A549 (cell line): ENCODE data around the gene TMEM43. TPM values are rescaled to one million over a fixed set of nuclear protein-coding genes. Genes with fewer than 3 reads are reported as not detected.

Experiments
- ATAC-seq, 2 experiments: fragments of 200-7000 bp in 1 of 2; fragments of >200 bp in 1 of 2; cut with Nextera tagmentation in 1 of 2; cut with Tn5 transposase in 1 of 2; 3 replicates each; pipeline versions ENCODE4 v1.8.0 to v1.9.1; 2018 to 2020; ENCODE audit warnings: mild to moderate bottlenecking in 1 of 2, moderate library complexity in 1 of 2
- CTCF ChIA-PET: fragments of 300-600 bp; sonication (Branson Sonifier 250); formaldehyde crosslinking; extraction: SDS; loops from one replicate; lab custom pipeline; 2021; ENCODE audit warnings: antibody characterized with exemption, inconsistent platforms; lab: Yijun Ruan, JAX
- POLR2A ChIA-PET: fragments of 350-600 bp; formaldehyde crosslinking; extraction: SDS; loops from one replicate; lab custom pipeline; 2021; ENCODE audit warnings: antibody characterized with exemption, inconsistent platforms; lab: Yijun Ruan, JAX
- DNase-seq, 2 experiments: peaks; one replicate each; pipeline versions ENCODE4 v3.0.0 to v3.0.0-alpha.2; 2011 to 2016; ENCODE audit warnings: low read depth in 1 of 2, low spot score in 1 of 2
- FAIRE-seq: peaks from 2 replicates; lab custom pipeline; 2011; peaks lifted over from hg19 to GRCh38; lab: Jason Lieb, UNC
- H3K27ac ChIP-seq, 2 experiments: fragments of >200 bp; sonication (Bioruptor Twin); formaldehyde crosslinking; 3 replicates each; pipeline ENCODE4 v1.5.1; 2016 to 2017
- H3K4me1 ChIP-seq: fragments of >200 bp; sonication (Bioruptor Twin); formaldehyde crosslinking; 3 replicates; pipeline ENCODE4 v1.6.1; 2016
- H3K4me2 ChIP-seq: fragments of >200 bp; sonication (Bioruptor Twin); formaldehyde crosslinking; 3 replicates; pipeline ENCODE4 v1.6.1; 2016
- H3K4me3 ChIP-seq: fragments of >200 bp; sonication (Bioruptor Twin); formaldehyde crosslinking; 3 replicates; pipeline ENCODE4 v1.5.1; 2016
- H3K9me3 ChIP-seq: fragments of >200 bp; sonication (Bioruptor Twin); formaldehyde crosslinking; 3 replicates; pipeline ENCODE4 v1.6.1; 2016
- CEBPB ChIP-seq, 2 experiments: fragments of >200 bp in 1 of 2; sonication (Bioruptor Twin) in 1 of 2; formaldehyde crosslinking in 1 of 2; IDR thresholded peaks; 2 replicates each; pipeline ENCODE4 v1.6.1; 2012 to 2016
- EP300 ChIP-seq, 2 experiments: fragments of >200 bp; sonication (Bioruptor Twin); formaldehyde crosslinking; IDR thresholded peaks; 2 replicates in 1 of 2; 3 replicates in 1 of 2; pipeline ENCODE4 v1.6.1; 2016 to 2017
- RFX5 ChIP-seq: fragments of 450-650 bp; IDR thresholded peaks from 2 replicates; pipeline ENCODE4 v1.7.1; 2014; ENCODE audit warnings: antibody characterized with exemption, mild to moderate bottlenecking, moderate library complexity
- RNF2 ChIP-seq: fragments of 200-600 bp; sonication (generic); IDR thresholded peaks from 2 replicates; pipeline ENCODE4 v1.6.1; 2016; ENCODE audit warnings: low read depth, mild to moderate bottlenecking, antibody characterized with exemption, moderate library complexity, borderline replicate concordance
- WGBS: methylation state at CpG from one replicate; pipeline ENCODE4 v1.1.6; 2017; ENCODE audit errors: missing lambda C conversion rate; 5-methylcytosine and 5-hydroxymethylcytosine counted together
- polyA plus RNA-seq, 4 experiments: library from polyadenylated mRNA; depleted of rRNA in 3 of 4; stranded (reverse); fragments of >200 nt; fragmentation: RNase III in 1 of 4; extraction: RNeasy Plus Mini Kit Qiagen cat#74134 plus additional on column Dnase treatment in 1 of 4; gene quantifications; 2 replicates in 3 of 4; 3 replicates in 1 of 4; pipeline ENCODE4 v1.2.3, GENCODE V29; 2011 to 2017
- TF ChIP-seq, protein P1 (sequence below): fragments of >200 bp; sonication (Bioruptor Twin); formaldehyde crosslinking; IDR thresholded peaks from 3 replicates; pipeline ENCODE4 v1.5.1; 2016
- TF ChIP-seq, protein P2 (sequence below): fragments of 250-450 bp; sonication (Bioruptor Pico); IDR thresholded peaks from 2 replicates; pipeline ENCODE4 v1.5.0; 2021; ENCODE audit warnings: mild to moderate bottlenecking, moderate library complexity, borderline replicate concordance

Gene TMEM43
- polyA plus RNA-seq, 2 of the 4 experiments (the other 2 are of a cell fraction), result 41.1 to 79.0 TPM

DNA sequence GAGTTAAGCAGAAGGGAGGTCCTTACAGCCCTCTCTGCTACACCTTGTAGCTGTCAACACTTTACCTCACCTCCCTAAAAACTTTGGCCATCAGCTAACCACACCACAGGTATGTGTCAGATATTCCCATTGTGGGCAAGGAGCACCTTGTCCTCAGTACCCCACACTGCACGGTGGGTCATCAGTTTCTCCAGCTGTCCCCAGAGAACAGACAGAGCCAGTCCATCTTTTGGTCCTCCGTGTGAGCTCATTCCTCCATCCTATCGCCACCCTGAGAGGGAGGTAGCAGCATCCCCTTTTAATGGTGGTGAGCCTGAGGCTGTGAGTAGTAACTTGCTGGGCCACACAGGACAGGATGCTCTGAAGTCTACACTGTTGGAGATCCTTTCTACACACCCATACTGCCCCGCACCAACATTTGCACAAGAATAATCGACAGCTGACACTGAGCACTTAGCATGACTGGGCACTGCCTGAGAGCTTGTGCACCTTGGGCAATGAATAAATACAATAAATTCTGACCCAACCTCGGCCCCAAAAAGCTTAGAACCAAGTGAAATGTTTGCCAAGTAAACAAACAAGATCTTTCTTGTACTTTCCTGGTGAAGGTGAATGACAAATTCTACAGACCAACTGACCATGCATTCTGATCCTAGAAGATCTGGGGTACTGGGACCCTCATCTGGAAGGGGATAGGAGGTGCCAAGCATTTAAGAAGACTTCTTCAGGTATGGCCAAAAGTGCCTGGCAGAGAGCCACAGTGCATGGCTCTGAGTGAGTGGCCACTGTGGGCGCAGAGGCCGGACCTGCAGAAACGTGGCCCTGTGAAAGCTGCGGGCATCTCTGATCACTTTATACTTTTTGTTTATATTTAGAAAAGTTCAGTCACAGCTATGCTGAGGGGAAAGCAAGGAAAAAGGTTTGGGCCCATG lies 7.1 kb upstream of the TMEM43 start (continued):
- TF ChIP-seq, protein P1, sequence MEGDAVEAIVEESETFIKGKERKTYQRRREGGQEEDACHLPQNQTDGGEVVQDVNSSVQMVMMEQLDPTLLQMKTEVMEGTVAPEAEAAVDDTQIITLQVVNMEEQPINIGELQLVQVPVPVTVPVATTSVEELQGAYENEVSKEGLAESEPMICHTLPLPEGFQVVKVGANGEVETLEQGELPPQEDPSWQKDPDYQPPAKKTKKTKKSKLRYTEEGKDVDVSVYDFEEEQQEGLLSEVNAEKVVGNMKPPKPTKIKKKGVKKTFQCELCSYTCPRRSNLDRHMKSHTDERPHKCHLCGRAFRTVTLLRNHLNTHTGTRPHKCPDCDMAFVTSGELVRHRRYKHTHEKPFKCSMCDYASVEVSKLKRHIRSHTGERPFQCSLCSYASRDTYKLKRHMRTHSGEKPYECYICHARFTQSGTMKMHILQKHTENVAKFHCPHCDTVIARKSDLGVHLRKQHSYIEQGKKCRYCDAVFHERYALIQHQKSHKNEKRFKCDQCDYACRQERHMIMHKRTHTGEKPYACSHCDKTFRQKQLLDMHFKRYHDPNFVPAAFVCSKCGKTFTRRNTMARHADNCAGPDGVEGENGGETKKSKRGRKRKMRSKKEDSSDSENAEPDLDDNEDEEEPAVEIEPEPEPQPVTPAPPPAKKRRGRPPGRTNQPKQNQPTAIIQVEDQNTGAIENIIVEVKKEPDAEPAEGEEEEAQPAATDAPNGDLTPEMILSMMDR, result no peak

DNA sequence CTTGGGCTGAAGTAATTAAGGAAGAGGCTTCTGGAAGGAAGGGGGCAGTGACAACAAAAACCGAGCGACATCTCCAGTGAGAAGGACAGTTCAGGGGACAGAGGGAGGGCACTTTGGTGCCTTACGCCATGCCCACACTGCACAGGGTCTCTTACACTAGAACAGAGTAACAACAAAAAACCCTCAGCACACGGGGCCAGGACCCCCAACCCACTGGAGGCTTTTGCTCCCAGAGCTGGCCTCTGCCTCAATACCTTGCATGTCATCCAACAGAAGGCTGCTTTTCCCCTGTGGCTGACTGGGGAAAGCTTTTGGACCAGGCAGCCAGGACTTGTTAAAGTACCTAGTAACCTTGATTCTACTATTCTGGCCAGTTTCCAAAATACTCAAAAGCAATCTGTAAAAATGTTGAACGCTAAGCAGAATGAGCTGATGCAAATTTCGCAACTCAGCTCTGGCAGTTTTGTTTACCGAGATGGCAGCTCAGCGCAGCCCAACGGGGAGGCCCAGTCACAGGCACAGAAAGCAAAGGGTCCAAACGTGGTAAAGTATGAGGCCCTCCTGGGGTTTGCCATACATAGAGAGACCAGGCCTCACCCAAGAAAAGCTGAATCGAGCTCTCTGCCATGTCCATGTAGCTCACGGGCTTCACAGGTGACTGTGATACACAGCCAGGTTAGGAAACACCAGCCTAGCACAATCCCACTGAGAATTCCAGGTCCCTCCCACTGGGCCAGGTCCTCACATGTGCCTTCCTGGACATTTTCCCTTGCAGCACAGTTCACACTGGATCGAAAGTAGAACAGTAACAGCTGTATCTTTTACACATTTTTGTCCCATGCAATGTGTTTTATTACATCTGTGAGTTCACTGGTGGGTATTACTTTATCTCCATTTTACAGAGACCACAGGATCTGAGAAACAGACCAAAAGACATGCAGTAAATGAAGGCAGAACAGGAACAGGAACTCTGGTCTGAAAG lies 6.2 kb upstream of the TMEM43 start:
- peak overlapping the region in 1 of 2 experiments; percentile 54; a peak in 2 of 6 replicates for H3K27ac ChIP-seq
- H3K9me3 ChIP-seq, result no peaks in the 10 kb centered on the region
- peaks cover 25% of the 10 kb centered on the region for H3K4me1 ChIP-seq
- no peak for FAIRE-seq
- H3K4me2 ChIP-seq, result peak overlapping the region; percentile 40
- peak in 1 of 2 experiments; percentile 26 for DNase-seq
- CTCF ChIA-PET, result interaction anchor here (0.8 to 1.8 kb wide), 6 partner anchors 26 to 461 kb away, joined by 3 to 6 read pairs (median 4); no protein-coding TSS in a partner anchor
- POLR2A ChIA-PET, result interaction anchor here (1.1 kb wide), 1 partner anchor 60 kb away, joined by 3 read pairs; the partner anchor contains the start of gene LSM3
- 65% methylated on average over 13 of the region's 13 CpGs for WGBS
- ATAC-seq, result no peak; a peak in 1 of 6 replicates
- TF ChIP-seq CEBPB (IDR thresholded peaks at IDR 0.05), result peak; percentile 63 to 78; a peak in 3 of 4 replicates
- TF ChIP-seq, protein P1, result no peak
- H3K4me3 ChIP-seq, result no peak overlapping the region

DNA sequence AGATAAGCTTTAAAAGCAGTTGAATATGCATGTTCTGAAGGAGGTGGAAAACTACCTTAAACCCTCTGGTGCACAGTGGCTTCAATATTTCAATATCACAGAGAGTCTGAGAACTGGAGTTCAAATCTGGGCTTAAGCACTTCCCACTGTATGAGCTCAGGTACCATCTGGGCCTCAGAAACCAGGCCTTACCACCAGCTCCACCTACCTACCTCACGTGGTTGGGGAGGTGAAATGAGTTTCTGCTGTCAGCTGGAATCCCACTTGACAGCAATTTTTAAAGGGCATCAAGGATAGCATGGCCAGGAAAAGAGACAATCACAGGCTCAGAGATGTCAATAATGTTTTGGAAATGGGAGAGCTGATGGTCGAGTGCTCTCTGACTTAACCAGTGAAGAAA lies 5.2 kb upstream of the TMEM43 start:
- ChIA-PET POLR2A (interaction anchor here (1.1 kb wide), 1 partner anchor 59 kb away, joined by 3 read pairs; the partner anchor contains the start of gene LSM3), CTCF (interaction anchor here (0.8 to 1.8 kb wide), 4 partner anchors 142 to 462 kb away, joined by 3 to 6 read pairs (median 4); no protein-coding TSS in a partner anchor)
- 90% methylated on average over 2 of the region's 2 CpGs for WGBS
- no peaks in the 10 kb centered on the region for H3K9me3 ChIP-seq
- FAIRE-seq (no peak), DNase-seq (no peak), ATAC-seq (no peak)
- H3K4me3 ChIP-seq, result no peak overlapping the region
- H3K27ac ChIP-seq, result no peak overlapping the region
- H3K4me1 ChIP-seq, result peaks cover 25% of the 10 kb centered on the region
- H3K4me2 ChIP-seq, result no peak overlapping the region
- TF ChIP-seq, protein P2, sequence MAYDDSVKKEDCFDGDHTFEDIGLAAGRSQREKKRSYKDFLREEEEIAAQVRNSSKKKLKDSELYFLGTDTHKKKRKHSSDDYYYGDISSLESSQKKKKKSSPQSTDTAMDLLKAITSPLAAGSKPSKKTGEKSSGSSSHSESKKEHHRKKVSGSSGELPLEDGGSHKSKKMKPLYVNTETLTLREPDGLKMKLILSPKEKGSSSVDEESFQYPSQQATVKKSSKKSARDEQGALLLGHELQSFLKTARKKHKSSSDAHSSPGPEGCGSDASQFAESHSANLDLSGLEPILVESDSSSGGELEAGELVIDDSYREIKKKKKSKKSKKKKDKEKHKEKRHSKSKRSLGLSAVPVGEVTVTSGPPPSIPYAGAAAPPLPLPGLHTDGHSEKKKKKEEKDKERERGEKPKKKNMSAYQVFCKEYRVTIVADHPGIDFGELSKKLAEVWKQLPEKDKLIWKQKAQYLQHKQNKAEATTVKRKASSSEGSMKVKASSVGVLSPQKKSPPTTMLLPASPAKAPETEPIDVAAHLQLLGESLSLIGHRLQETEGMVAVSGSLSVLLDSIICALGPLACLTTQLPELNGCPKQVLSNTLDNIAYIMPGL (CRISPR knock-in tag), result no peak
- no peak for TF ChIP-seq EP300 (IDR thresholded peaks at IDR 0.05)
- no peak for TF ChIP-seq RNF2
- no peak for TF ChIP-seq RFX5
